Tibial artery (tissue), 4 donors: Measurements from ENCODE around the gene RHEB.

Source experiments
- DNase-seq, 2 donors: peaks; one replicate each; pipeline ENCODE4 v3.0.0-alpha.2; 2019
- H3K27ac ChIP-seq, 2 donors: fragments of 200-600 bp; sonication (generic) in 1 of 2; 1 replicate in 1 of 2; 2 replicates in 1 of 2; pipeline ENCODE4 v1.5.1; 2018 to 2019; ENCODE audit warnings: mild to moderate bottlenecking in 1 of 2
- H3K27me3 ChIP-seq, 2 donors: fragments of 200-600 bp; sonication (generic) in 1 of 2; one replicate each; pipeline versions ENCODE4 v1.5.1 to v1.6.0; 2016 to 2019
- H3K36me3 ChIP-seq, 3 donors: fragments of 200-600 bp; sonication (generic) in 2 of 3; one replicate each; pipeline ENCODE4 v1.5.1; 2016 to 2019; ENCODE audit warnings: mild to moderate bottlenecking in 2 of 3
- H3K4me1 ChIP-seq, 4 donors: fragments of 200-600 bp; sonication (generic) in 2 of 4; 1 replicate in 3 of 4; 2 replicates in 1 of 4; pipeline ENCODE4 v1.5.1; 2016 to 2019
- H3K4me3 ChIP-seq, 2 donors: fragments of 200-600 bp; sonication (generic) in 1 of 2; 1 replicate in 1 of 2; 2 replicates in 1 of 2; pipeline ENCODE4 v1.5.1; 2018 to 2019; ENCODE audit warnings: mild to moderate bottlenecking in 2 of 2
- H3K9me3 ChIP-seq, 3 donors: fragments of 200-600 bp; sonication (generic) in 1 of 3; one replicate each; pipeline ENCODE4 v1.5.1; 2016 to 2019
- CTCF ChIP-seq, 2 experiments: fragments of 200-600 bp in 1 of 2; fragments of 450-650 bp in 1 of 2; IDR thresholded peaks; one replicate each; pipeline ENCODE4 v1.5.1; 2017 to 2019; ENCODE audit warnings: antibody characterized with exemption in 2 of 2, mild to moderate bottlenecking in 1 of 2, moderate library complexity in 1 of 2
- intact Hi-C: fragments of 100-400 bp; cut with DNase I; formaldehyde crosslinking; loops from one replicate; pipeline ENCODE4 v1.15.0; 2023; ENCODE audit warnings: low total_unique reads

Gene RHEB

GRCh38 chr7:151481650-151482505 is 37.8 kb downstream of the RHEB start:
- peaks cover 0 to 22% (median 2%) of the 10 kb centered on the region in 4 donors for H3K4me1 ChIP-seq
- no peaks in the 10 kb centered on the region for H3K27me3 ChIP-seq
- peaks cover 14 to 40% (median 37%) of the 10 kb centered on the region in 3 donors for H3K36me3 ChIP-seq
- H3K9me3 ChIP-seq, result no peaks in the 10 kb centered on the region
- H3K27ac ChIP-seq, result no peak overlapping the region
- no peak for TF ChIP-seq CTCF (IDR thresholded peaks at IDR 0.05)
- DNase-seq, result no peak
- no peak overlapping the region for H3K4me3 ChIP-seq
- intact Hi-C loops, result no loop called here

GRCh38 chr7:151477867-151478266 is 41.8 kb downstream of the RHEB start:
- no peaks in the 10 kb centered on the region for H3K27me3 ChIP-seq
- intact Hi-C loops, result no loop called here
- peaks cover 0 to 36% (median 12%) of the 10 kb centered on the region in 3 donors for H3K36me3 ChIP-seq
- no peak for TF ChIP-seq CTCF (IDR thresholded peaks at IDR 0.05)
- no peak overlapping the region for H3K27ac ChIP-seq
- DNase-seq, result no peak
- no peak overlapping the region for H3K4me3 ChIP-seq
- no peaks in the 10 kb centered on the region for H3K4me1 ChIP-seq
- no peaks in the 10 kb centered on the region for H3K9me3 ChIP-seq

GRCh38 chr7:151472644-151473380 is 46.9 kb downstream of the RHEB start:
- Histone ChIP-seq H3K36me3 (peaks cover 30 to 58% (median 56%) of the 10 kb centered on the region in 3 donors), H3K9me3 (no peaks in the 10 kb centered on the region), H3K4me1 (peaks cover 0 to 3% (median 0%) of the 10 kb centered on the region in 4 donors), H3K27me3 (no peaks in the 10 kb centered on the region), H3K4me3 (no peak overlapping the region), H3K27ac (no peak overlapping the region)
- intact Hi-C loops, result no loop called here
- TF ChIP-seq CTCF (IDR thresholded peaks at IDR 0.05), result no peak
- no peak for DNase-seq

GRCh38 chr7:151470711-151471110 is 49.0 kb downstream of the RHEB start:
- no peaks in the 10 kb centered on the region for H3K27me3 ChIP-seq
- no peaks in the 10 kb centered on the region for H3K9me3 ChIP-seq
- no peak overlapping the region for H3K27ac ChIP-seq
- peaks cover 39 to 65% (median 59%) of the 10 kb centered on the region in 3 donors for H3K36me3 ChIP-seq
- H3K4me3 ChIP-seq, result no peak overlapping the region
- DNase-seq, result no peak
- peaks cover 0 to 3% (median 0%) of the 10 kb centered on the region in 4 donors for H3K4me1 ChIP-seq
- intact Hi-C loops, result no loop called here
- TF ChIP-seq CTCF (IDR thresholded peaks at IDR 0.05), result no peak

GRCh38 chr7:151469281-151469680 is 50.4 kb downstream of the RHEB start:
- no peak for TF ChIP-seq CTCF (IDR thresholded peaks at IDR 0.05)
- H3K9me3 ChIP-seq, result no peaks in the 10 kb centered on the region
- DNase-seq, result no peak
- H3K27me3 ChIP-seq, result no peaks in the 10 kb centered on the region
- peaks cover 0 to 3% (median 0%) of the 10 kb centered on the region in 4 donors for H3K4me1 ChIP-seq
- H3K4me3 ChIP-seq, result no peak overlapping the region
- intact Hi-C loops, result no loop called here
- H3K27ac ChIP-seq, result no peak overlapping the region
- H3K36me3 ChIP-seq, result peaks cover 46 to 79% (median 73%) of the 10 kb centered on the region in 3 donors
